K562 (cell line): ENCODE data around the gene WDFY2. TPM values are rescaled to one million over a fixed set of nuclear protein-coding genes. Genes with fewer than 3 reads are reported as not detected.

ENCODE experiments used
- ATAC-seq: fragments of 200-7000 bp; cut with Tn5 transposase; 3 replicates; pipeline ENCODE4 v1.9.1; 2020; ENCODE audit warnings: moderate library complexity
- BruUV-seq: library from RNA; stranded (reverse); fragments of 400-500 nt; replicated peaks from 2 replicates; lab custom pipeline; 2021; lab: Mats Ljungman, UMichigan
- CTCF ChIA-PET: fragments of 300-600 bp; formaldehyde crosslinking; extraction: SDS; loops from one replicate; lab custom pipeline; 2021; ENCODE audit warnings: low intra/inter-chr PET ratio; lab: Yijun Ruan, JAX
- POLR2A ChIA-PET: fragments of 300-600, 350-650 bp; sonication (Branson Sonifier 250); formaldehyde crosslinking; extraction: SDS; loops from one replicate; lab custom pipeline; 2021; ENCODE audit warnings: antibody characterized with exemption, inconsistent platforms; lab: Yijun Ruan, JAX
- DNase-seq, 4 experiments: peaks; one replicate each; pipeline versions ENCODE4 v3.0.0 to v3.0.0-alpha.2; 2011 to 2018; ENCODE audit warnings: low spot score in 3 of 4, mixed read lengths in 3 of 4; ENCODE audit errors: extremely low read depth in 1 of 4
- FAIRE-seq: peaks from 2 replicates; lab custom pipeline; 2011; peaks lifted over from hg19 to GRCh38; lab: Jason Lieb, UNC
- H2AFZ ChIP-seq: 2 replicates; pipeline ENCODE4 v1.6.0; 2011; ENCODE audit warnings: low read depth, low read length, control low read depth, inconsistent platforms
- H3K27ac ChIP-seq: fragments of 200-600 bp; 3 replicates; pipeline ENCODE4 v1.8.0; 2011; ENCODE audit warnings: low read depth, mild to moderate bottlenecking, control low read depth, inconsistent platforms, low read length, moderate library complexity, mixed read lengths; ENCODE audit errors: extremely low read depth
- H3K27me3 ChIP-seq, 2 experiments: fragments of 300-600 bp in 1 of 2; 2 replicates in 1 of 2; 3 replicates in 1 of 2; pipeline versions ENCODE4 v1.6.0 to v1.8.0; 2011; ENCODE audit warnings: inconsistent platforms in 2 of 2, low read length in 2 of 2, mild to moderate bottlenecking in 1 of 2, mixed read lengths in 1 of 2, moderate library complexity in 1 of 2; ENCODE audit not compliant: control insufficient read depth in 2 of 2, insufficient read depth in 2 of 2
- H3K36me3 ChIP-seq: fragments of 300-600 bp; 3 replicates; pipeline ENCODE4 v1.8.0; 2011; ENCODE audit warnings: mild to moderate bottlenecking, low read length, inconsistent platforms; ENCODE audit not compliant: control insufficient read depth, insufficient read depth
- H3K4me1 ChIP-seq, 2 experiments: fragments of 200-600 bp in 1 of 2; replicated peaks in 1 of 2; 2 replicates in 1 of 2; 3 replicates in 1 of 2; pipeline versions ENCODE4 v1.5.1 to v1.8.0; 2011; ENCODE audit warnings: inconsistent platforms in 2 of 2, low read length in 2 of 2, mild to moderate bottlenecking in 1 of 2, mixed read lengths in 1 of 2, moderate library complexity in 1 of 2; ENCODE audit not compliant: control insufficient read depth in 2 of 2, insufficient read depth in 2 of 2
- H3K4me2 ChIP-seq: 2 replicates; pipeline ENCODE4 v1.6.1; 2011; ENCODE audit warnings: low read length, control low read depth, inconsistent platforms, mixed read lengths; ENCODE audit not compliant: insufficient read depth
- H3K4me3 ChIP-seq: fragments of 200-600 bp; sonication (generic), shearing (Covaris generic); 2 replicates; pipeline ENCODE4 v1.5.1; 2016; ENCODE audit warnings: control low read depth, inconsistent platforms
- H3K79me2 ChIP-seq: fragments of 200-600 bp; 3 replicates; pipeline ENCODE4 v1.8.0; 2011; ENCODE audit warnings: low read length, inconsistent platforms; ENCODE audit not compliant: control insufficient read depth, insufficient read depth
- H3K9ac ChIP-seq, 2 experiments: 2 replicates each; pipeline versions ENCODE4 v1.6.0 to v1.6.1; 2011; ENCODE audit warnings: low read depth in 2 of 2, low read length in 2 of 2, control low read depth in 1 of 2, inconsistent platforms in 1 of 2, mild to moderate bottlenecking in 1 of 2, mixed read lengths in 1 of 2; ENCODE audit not compliant: insufficient read depth in 1 of 2
- H3K9me1 ChIP-seq: one replicate; pipeline ENCODE4 v1.6.0; 2011; ENCODE audit warnings: inconsistent platforms, mild to moderate bottlenecking, low read length, moderate library complexity; ENCODE audit not compliant: control insufficient read depth, insufficient read depth
- H3K9me3 ChIP-seq: replicated peaks from 2 replicates; pipeline ENCODE4 v1.5.1; 2011; ENCODE audit warnings: low read depth, low read length, inconsistent platforms; ENCODE audit not compliant: control insufficient read depth, insufficient read depth
- H4K20me1 ChIP-seq: replicated peaks from 2 replicates; pipeline ENCODE4 v1.6.1; 2011; ENCODE audit warnings: low read length, inconsistent platforms, mixed read lengths; ENCODE audit not compliant: control insufficient read depth, insufficient read depth
- AFF4 ChIP-seq: sonication (generic); formaldehyde crosslinking; IDR thresholded peaks from 2 replicates; pipeline ENCODE4 v1.8.0; 2023; ENCODE audit warnings: mild to moderate bottlenecking, missing genetic modification reagents
- CCAR2 ChIP-seq: fragments of 200-400 bp; formaldehyde crosslinking; IDR thresholded peaks from 2 replicates; pipeline ENCODE4 v1.6.1; 2017; ENCODE audit warnings: mild to moderate bottlenecking, low read depth, low read length
- CHD1 ChIP-seq: fragments of 200-600 bp; sonication (generic); IDR thresholded peaks from one replicate; pipeline ENCODE4 v1.6.1; 2012; ENCODE audit warnings: mild to moderate bottlenecking, moderate library complexity, low read length, inconsistent platforms
- CREBBP ChIP-seq: IDR thresholded peaks from one replicate; pipeline ENCODE4 v1.6.1; 2012; ENCODE audit warnings: low read depth, mild to moderate bottlenecking, control low read depth, inconsistent platforms, low read length
- ELF2 ChIP-seq: fragments of 250-450 bp; sonication (Bioruptor Pico); IDR thresholded peaks from 2 replicates; pipeline ENCODE4 v1.5.0; 2021; ENCODE audit warnings: mild to moderate bottlenecking
- ELK1 ChIP-seq: sonication (generic); formaldehyde crosslinking; IDR thresholded peaks from 2 replicates; pipeline ENCODE4 v1.8.1; 2022; ENCODE audit warnings: missing genetic modification reagents
- EP400 ChIP-seq: fragments of 450-650 bp; IDR thresholded peaks from 2 replicates; pipeline ENCODE4 v1.6.1; 2017; ENCODE audit warnings: antibody characterized with exemption, mild to moderate bottlenecking, moderate library complexity
- MAZ ChIP-seq, 2 experiments: fragments of 450-650 bp in 1 of 2; sonication (generic) in 1 of 2; formaldehyde crosslinking; IDR thresholded peaks in 1 of 2; conservative IDR thresholded peaks in 1 of 2; 2 replicates each; pipeline versions ENCODE4 v1.4.0 to v1.5.0; 2020; ENCODE audit warnings: mild to moderate bottlenecking in 1 of 2, missing genetic modification reagents in 1 of 2
- POLR3G ChIP-seq: IDR thresholded peaks from 2 replicates; pipeline ENCODE4 v1.6.1; 2011; ENCODE audit not compliant: insufficient read length, insufficient replicate concordance; ENCODE audit errors: extremely low read depth
- SNRNP70 ChIP-seq: fragments of 200-400 bp; formaldehyde crosslinking; optimal IDR thresholded peaks from 2 replicates; pipeline ENCODE3; 2017; ENCODE audit warnings: low read depth, low read length
- SRSF1 ChIP-seq: fragments of 200-400 bp; formaldehyde crosslinking; IDR thresholded peaks from 2 replicates; pipeline ENCODE4 v1.6.1; 2017; ENCODE audit warnings: mild to moderate bottlenecking, low read depth, low read length, moderate library complexity
- TCFL5 ChIP-seq: fragments of 250-450 bp; sonication (Bioruptor Pico); conservative IDR thresholded peaks from 2 replicates; pipeline ENCODE4 v1.6.1; 2021; ENCODE audit warnings: mild to moderate bottlenecking, moderate library complexity, matching md5 sums
- THRB ChIP-seq: fragments of 450-650 bp; formaldehyde crosslinking; conservative IDR thresholded peaks from 2 replicates; pipeline ENCODE4 v1.4.0; 2022; ENCODE audit warnings: mild to moderate bottlenecking, missing genetic modification characterization
- ZBTB9 ChIP-seq: fragments of 450-650 bp; formaldehyde crosslinking; IDR thresholded peaks from 2 replicates; pipeline ENCODE4 v1.4.0; 2020; ENCODE audit warnings: mild to moderate bottlenecking, moderate library complexity
- WGBS: fragments of 100-300 bp; shearing (Covaris generic); methylation state at CpG from one replicate; pipeline ENCODE4 v1.1.6; 2016; ENCODE audit warnings: low coverage, mixed read lengths; ENCODE audit not compliant: insufficient coverage; ENCODE audit errors: missing lambda C conversion rate; 5-methylcytosine and 5-hydroxymethylcytosine counted together
- in situ Hi-C: fragments of 300-500 bp; cut with MboI; formaldehyde crosslinking; loops from 4 replicates; pipeline ENCODE4 v1.15.0; 2018; ENCODE audit warnings: inconsistent platforms, mixed read lengths
- intact Hi-C: fragments of 100-400 bp; cut with micrococcal nuclease; formaldehyde crosslinking; loops from 2 replicates; pipeline ENCODE4 v1.14.2; 2022
- polyA plus RNA-seq, 8 experiments: library from polyadenylated mRNA; depleted of rRNA in 4 of 8; stranded (reverse) in 5 of 8; unstranded in 3 of 8; fragments of >200 nt; fragmentation: Nextera tagmentation in 2 of 8; fragmentation: Illumina TruSeq in 1 of 8; extraction: Ambion mirVana in 2 of 8; extraction: Trizol in 1 of 8; gene quantifications; 2 replicates each; pipeline versions ENCODE4 v1.2.1 to v1.2.3, GENCODE V29; 2011 to 2014; ENCODE audit warnings: inconsistent platforms in 1 of 8, missing spikeins in 1 of 8
- total RNA-seq, 7 experiments: library from RNA; depleted of rRNA in 6 of 7; stranded (reverse); fragments of >200 nt in 6 of 7; fragmentation: Illumina TruSeq in 2 of 7; extraction: Trizol in 2 of 7; gene quantifications; 2 replicates each; pipeline versions ENCODE4 v1.2.1 to v1.2.3, GENCODE V29; 2011 to 2021; ENCODE audit warnings: low replicate concordance in 1 of 7

WDFY2 gene
- total and polyA plus RNA-seq, 9 of the 15 experiments (the other 6 are each of a cell fraction or from before 2014, with no cell fraction given): 0.66 to 6.4 (median 4.4) TPM

- intact Hi-C loops (no loop called here), in situ Hi-C loops (no loop called here)
- Histone ChIP-seq H4K20me1 (no peaks in the 10 kb centered on the region), H3K4me3 (no peak overlapping the region), H3K27me3 (no peaks in the 10 kb centered on the region), H3K9ac (no peak overlapping the region), H3K27ac (no peak overlapping the region), H3K36me3 (peaks cover 5% of the 10 kb centered on the region; the same call in 1 of the 3 replicates), H3K9me1 (no peaks in the 10 kb centered on the region), H3K4me2 (no peak overlapping the region), H2AFZ (no peak overlapping the region), H3K4me1 (no peaks in the 10 kb centered on the region), H3K9me3 (no peaks in the 10 kb centered on the region), H3K79me2 (no peaks in the 10 kb centered on the region)
- WGBS: 93% methylated on average over 3 of the region's 6 CpGs
- CTCF ChIA-PET: no interaction called here
- POLR2A ChIA-PET: no interaction called here
- no peak for DNase-seq
- no peak for ATAC-seq
- FAIRE-seq: no peak
- no TSS peak for BruUV-seq
- TF ChIP-seq EP400 (no peak), CREBBP (no peak), ELF2 (CRISPR knock-in tag) (no peak), SRSF1 (no peak), THRB (no peak), ZBTB9 (CRISPR knock-in tag) (no peak), CHD1 (no peak), ELK1 (CRISPR knock-in tag) (no peak), SNRNP70 (no peak), POLR3G (no peak), TCFL5 (CRISPR knock-in tag) (no peak), AFF4 (no peak), MAZ (CRISPR knock-in tag; conservative IDR thresholded peaks at IDR 0.05 in 1 of 2, IDR thresholded peaks at IDR 0.05 in 1 of 2) (no peak), CCAR2 (no peak)
Measured at GRCh38 chr13:51739027-51739764, 154.9 kb downstream of the WDFY2 start.
